ENCODE results near the gene USP53. TPM values are rescaled to one million over a fixed set of nuclear protein-coding genes. Genes with fewer than 3 reads are reported as not detected.

Gene USP53
- 9.2 and 31.0 TPM in 2 replicates for total RNA-seq

GRCh38 chr4:119212234-119212963, at the start of gene USP53:
USP53 (plus strand) TSS chr4:119212713; CDS start chr4:119239760, 27,047 bp downstream.

GRCh38 chr4:119321921-119322687, 109.6 kb downstream of the USP53 start, which contains the start of gene FABP2:
FABP2 (minus strand) TSS chr4:119322138; CDS start chr4:119322102, 36 bp downstream.

Other genes with a start within 250 kb of the USP53 start
- 0.60 TPM in 1 of 2 replicates, not detected in the other for gene MYOZ2, start 76.9 kb upstream of the USP53 start, total RNA-seq
- not detected in 2 replicates for gene FABP2, start 109.4 kb downstream of the USP53 start, total RNA-seq